Brain microvascular endothelial cell (primary cell): ENCODE results near the gene ATP5F1B.
A peak's percentile ranks its signal among the peaks of the same experiment; 100 is the strongest.

Experiments used
- DNase-seq: peaks from one replicate; pipeline ENCODE4 v3.0.0-alpha.2; 2020
- H3K27ac ChIP-seq: fragments of 250-450 bp; sonication (Bioruptor Pico); 2 replicates; pipeline ENCODE4 v1.5.1; 2020; ENCODE audit warnings: mild to moderate bottlenecking, moderate library complexity
- H3K27me3 ChIP-seq: fragments of 250-450 bp; sonication (Bioruptor Pico); replicated peaks from 2 replicates; pipeline ENCODE4 v1.5.1; 2020; ENCODE audit warnings: mild to moderate bottlenecking
- H3K36me3 ChIP-seq: fragments of 250-450 bp; sonication (Bioruptor Pico); replicated peaks from 2 replicates; pipeline ENCODE4 v1.5.1; 2020; ENCODE audit warnings: mild to moderate bottlenecking
- H3K4me3 ChIP-seq: 2 replicates; pipeline ENCODE4 v1.5.1; 2011; ENCODE audit warnings: low read depth, mild to moderate bottlenecking, control low read depth, low read length, moderate library complexity
- CTCF ChIP-seq: IDR thresholded peaks from 2 replicates; pipeline ENCODE4 v1.5.1; 2011; ENCODE audit warnings: low read depth, mild to moderate bottlenecking, moderate library complexity, low read length, control low read depth, inconsistent platforms; ENCODE audit errors: missing control alignments
- in situ Hi-C: cut with HindIII; loops from 2 replicates; pipeline ENCODE4 v1.10.0; 2017; ENCODE audit warnings: low sequenced_read_pairs, low pct_ligation_motif_present

ATP5F1B gene

GRCh38 chr12:56641219-56641618 is 4.6 kb downstream of the ATP5F1B start:
- peaks cover 61% of the 10 kb centered on the region for H3K36me3 ChIP-seq
- DNase-seq = no peak
- H3K4me3 ChIP-seq = no peak overlapping the region
- no peak for TF ChIP-seq CTCF
- H3K27ac ChIP-seq = no peak overlapping the region
- in situ Hi-C loops = no loop called here
- no peaks in the 10 kb centered on the region for H3K27me3 ChIP-seq

- peaks cover 40% of the 10 kb centered on the region for H3K36me3 ChIP-seq
- in situ Hi-C loops = no loop called here
These were observed 8.2 kb downstream of the ATP5F1B start for GRCh38 chr12:56637621-56638020.

GRCh38 chr12:56636675-56637540 is 8.9 kb downstream of the ATP5F1B start:
- H3K36me3 ChIP-seq = peaks cover 33% of the 10 kb centered on the region
- H3K27ac ChIP-seq = peak overlapping the region; percentile 59
- peak; percentile 100 for DNase-seq
- peak; percentile 83 for TF ChIP-seq CTCF
- H3K4me3 ChIP-seq = peak overlapping the region; percentile 78
- H3K27me3 ChIP-seq = no peaks in the 10 kb centered on the region
- in situ Hi-C loops = no loop called here

More at GRCh38 chr12:56637621-56638020, 8.2 kb downstream of the ATP5F1B start:
- Histone ChIP-seq H3K27me3 (no peaks in the 10 kb centered on the region), H3K27ac (no peak overlapping the region), H3K4me3 (no peak overlapping the region)
- TF ChIP-seq CTCF = no peak
- DNase-seq = no peak

GRCh38 chr12:56635806-56636674 is 9.7 kb downstream of the ATP5F1B start:
- Histone ChIP-seq H3K27me3 (no peaks in the 10 kb centered on the region), H3K4me3 (peak overlapping the region; percentile 78), H3K36me3 (peaks cover 28% of the 10 kb centered on the region), H3K27ac (peak overlapping the region; percentile 59)
- in situ Hi-C loops = no loop called here
- TF ChIP-seq CTCF = no peak
- peak; percentile 90 for DNase-seq

GRCh38 chr12:56634837-56635791 is 10.7 kb downstream of the ATP5F1B start:
- DNase-seq = peak; percentile 71
- Histone ChIP-seq H3K36me3 (peaks cover 24% of the 10 kb centered on the region), H3K4me3 (peak overlapping the region; percentile 78), H3K27me3 (no peaks in the 10 kb centered on the region), H3K27ac (peak overlapping the region; percentile 59)
- peak; percentile 73 for TF ChIP-seq CTCF
- in situ Hi-C loops = no loop called here
